A549 (cell line): ENCODE measurements around the gene GTPBP1. TPM values are rescaled to one million over a fixed set of nuclear protein-coding genes. Genes with fewer than 3 reads are reported as not detected.

Experiments used
- ATAC-seq, 2 experiments: fragments of 200-7000 bp in 1 of 2; fragments of >200 bp in 1 of 2; cut with Nextera tagmentation in 1 of 2; cut with Tn5 transposase in 1 of 2; 3 replicates each; pipeline versions ENCODE4 v1.8.0 to v1.9.1; 2018 to 2020; ENCODE audit warnings: mild to moderate bottlenecking in 1 of 2, moderate library complexity in 1 of 2
- CTCF ChIA-PET: fragments of 300-600 bp; sonication (Branson Sonifier 250); formaldehyde crosslinking; extraction: SDS; loops from one replicate; lab custom pipeline; 2021; ENCODE audit warnings: antibody characterized with exemption, inconsistent platforms; lab: Yijun Ruan, JAX
- POLR2A ChIA-PET: fragments of 350-600 bp; formaldehyde crosslinking; extraction: SDS; loops from one replicate; lab custom pipeline; 2021; ENCODE audit warnings: antibody characterized with exemption, inconsistent platforms; lab: Yijun Ruan, JAX
- DNase-seq, 2 experiments: peaks; one replicate each; pipeline versions ENCODE4 v3.0.0 to v3.0.0-alpha.2; 2011 to 2016; ENCODE audit warnings: low read depth in 1 of 2, low spot score in 1 of 2
- FAIRE-seq: peaks from 2 replicates; lab custom pipeline; 2011; peaks lifted over from hg19 to GRCh38; lab: Jason Lieb, UNC
- H3K27ac ChIP-seq, 2 experiments: fragments of >200 bp; sonication (Bioruptor Twin); formaldehyde crosslinking; 3 replicates each; pipeline ENCODE4 v1.5.1; 2016 to 2017
- H3K4me1 ChIP-seq: fragments of >200 bp; sonication (Bioruptor Twin); formaldehyde crosslinking; 3 replicates; pipeline ENCODE4 v1.6.1; 2016
- H3K4me2 ChIP-seq: fragments of >200 bp; sonication (Bioruptor Twin); formaldehyde crosslinking; 3 replicates; pipeline ENCODE4 v1.6.1; 2016
- H3K4me3 ChIP-seq: fragments of >200 bp; sonication (Bioruptor Twin); formaldehyde crosslinking; 3 replicates; pipeline ENCODE4 v1.5.1; 2016
- H3K9me3 ChIP-seq: fragments of >200 bp; sonication (Bioruptor Twin); formaldehyde crosslinking; 3 replicates; pipeline ENCODE4 v1.6.1; 2016
- CEBPB ChIP-seq, 2 experiments: fragments of >200 bp in 1 of 2; sonication (Bioruptor Twin) in 1 of 2; formaldehyde crosslinking in 1 of 2; IDR thresholded peaks; 2 replicates each; pipeline ENCODE4 v1.6.1; 2012 to 2016
- EP300 ChIP-seq, 2 experiments: fragments of >200 bp; sonication (Bioruptor Twin); formaldehyde crosslinking; IDR thresholded peaks; 2 replicates in 1 of 2; 3 replicates in 1 of 2; pipeline ENCODE4 v1.6.1; 2016 to 2017
- FOSB ChIP-seq: fragments of 250-450 bp; sonication (Bioruptor Pico); IDR thresholded peaks from 2 replicates; pipeline ENCODE4 v1.5.0; 2020; ENCODE audit warnings: mild to moderate bottlenecking, moderate library complexity
- HEYL ChIP-seq: fragments of 250-450 bp; sonication (Bioruptor Pico); IDR thresholded peaks from 2 replicates; pipeline ENCODE4 v1.8.0; 2021; ENCODE audit warnings: mild to moderate bottlenecking, moderate library complexity
- HOXB13 ChIP-seq: fragments of 250-450 bp; sonication (Bioruptor Pico); IDR thresholded peaks from 2 replicates; pipeline ENCODE4 v1.5.0; 2020; ENCODE audit warnings: low read depth, mild to moderate bottlenecking, moderate library complexity
- JUNB ChIP-seq: fragments of >200 bp; sonication (Bioruptor Twin); formaldehyde crosslinking; IDR thresholded peaks from 2 replicates; pipeline ENCODE4 v1.6.1; 2016
- KDM1A ChIP-seq: fragments of 200-600 bp; sonication (generic); IDR thresholded peaks from 2 replicates; pipeline ENCODE4 v1.6.1; 2016; ENCODE audit warnings: low read depth, mild to moderate bottlenecking
- MAFK ChIP-seq: fragments of 450-650 bp; IDR thresholded peaks from 2 replicates; pipeline ENCODE4 v1.6.1; 2014; ENCODE audit not compliant: partially characterized antibody
- NFE2L2 ChIP-seq: fragments of 150-350 bp; conservative IDR thresholded peaks from 2 replicates; pipeline ENCODE4 v1.6.1; 2014; ENCODE audit warnings: low read length
- NPAS2 ChIP-seq: fragments of 250-450 bp; sonication (Bioruptor Pico); IDR thresholded peaks from 2 replicates; pipeline ENCODE4 v1.8.0; 2022; ENCODE audit warnings: mild to moderate bottlenecking, moderate library complexity, borderline replicate concordance
- NR3C1 ChIP-seq: fragments of >200 bp; sonication (Bioruptor Twin); formaldehyde crosslinking; IDR thresholded peaks from 3 replicates; pipeline ENCODE4 v1.6.1; 2017
- POLR2AphosphoS2 ChIP-seq: conservative IDR thresholded peaks from 2 replicates; pipeline ENCODE4 v1.6.1; 2012; ENCODE audit warnings: low read length, improper control_type of control experiment, inconsistent platforms
- RCOR1 ChIP-seq: fragments of 150-350 bp; IDR thresholded peaks from 2 replicates; pipeline ENCODE4 v1.6.1; 2014; ENCODE audit warnings: antibody characterized with exemption, low read length, low read depth
- RFX5 ChIP-seq: fragments of 450-650 bp; IDR thresholded peaks from 2 replicates; pipeline ENCODE4 v1.7.1; 2014; ENCODE audit warnings: antibody characterized with exemption, mild to moderate bottlenecking, moderate library complexity
- TFCP2L1 ChIP-seq: fragments of 250-450 bp; sonication (Bioruptor Pico); IDR thresholded peaks from 2 replicates; pipeline ENCODE4 v1.5.0; 2021; ENCODE audit warnings: mild to moderate bottlenecking
- ZC3H11A ChIP-seq: fragments of 450-650 bp; IDR thresholded peaks from 2 replicates; pipeline ENCODE4 v1.6.1; 2014; ENCODE audit warnings: antibody characterized with exemption, mild to moderate bottlenecking
- ZFP36 ChIP-seq: fragments of 450-650 bp; IDR thresholded peaks from 2 replicates; pipeline ENCODE4 v1.6.1; 2014; ENCODE audit warnings: borderline replicate concordance; ENCODE audit not compliant: partially characterized antibody
- WGBS: methylation state at CpG from one replicate; pipeline ENCODE4 v1.1.6; 2017; ENCODE audit errors: missing lambda C conversion rate; 5-methylcytosine and 5-hydroxymethylcytosine counted together
- polyA plus RNA-seq, 4 experiments: library from polyadenylated mRNA; depleted of rRNA in 3 of 4; stranded (reverse); fragments of >200 nt; fragmentation: RNase III in 1 of 4; extraction: RNeasy Plus Mini Kit Qiagen cat#74134 plus additional on column Dnase treatment in 1 of 4; gene quantifications; 2 replicates in 3 of 4; 3 replicates in 1 of 4; pipeline ENCODE4 v1.2.3, GENCODE V29; 2011 to 2017
- TF ChIP-seq, protein P1 (sequence below): IDR thresholded peaks from 2 replicates; pipeline ENCODE4 v1.6.1; 2012
- TF ChIP-seq, protein P2 (sequence below): fragments of >200 bp; sonication (Bioruptor Twin); formaldehyde crosslinking; IDR thresholded peaks from 3 replicates; pipeline ENCODE4 v1.6.1; 2016
- TF ChIP-seq, protein P3 (sequence below): IDR thresholded peaks from 2 replicates; pipeline ENCODE4 v1.6.1; 2012; ENCODE audit warnings: low read depth, borderline replicate concordance
- TF ChIP-seq, protein P4 (sequence below): fragments of >200 bp; sonication (Bioruptor Twin); formaldehyde crosslinking; IDR thresholded peaks from 3 replicates; pipeline ENCODE4 v1.5.1; 2016
- TF ChIP-seq, protein P5 (sequence below): IDR thresholded peaks from 2 replicates; pipeline ENCODE4 v1.6.1; 2012

Gene GTPBP1
- polyA plus RNA-seq, 2 of the 4 experiments (the other 2 are of a cell fraction) = 9.0 to 15.1 TPM

DNA sequence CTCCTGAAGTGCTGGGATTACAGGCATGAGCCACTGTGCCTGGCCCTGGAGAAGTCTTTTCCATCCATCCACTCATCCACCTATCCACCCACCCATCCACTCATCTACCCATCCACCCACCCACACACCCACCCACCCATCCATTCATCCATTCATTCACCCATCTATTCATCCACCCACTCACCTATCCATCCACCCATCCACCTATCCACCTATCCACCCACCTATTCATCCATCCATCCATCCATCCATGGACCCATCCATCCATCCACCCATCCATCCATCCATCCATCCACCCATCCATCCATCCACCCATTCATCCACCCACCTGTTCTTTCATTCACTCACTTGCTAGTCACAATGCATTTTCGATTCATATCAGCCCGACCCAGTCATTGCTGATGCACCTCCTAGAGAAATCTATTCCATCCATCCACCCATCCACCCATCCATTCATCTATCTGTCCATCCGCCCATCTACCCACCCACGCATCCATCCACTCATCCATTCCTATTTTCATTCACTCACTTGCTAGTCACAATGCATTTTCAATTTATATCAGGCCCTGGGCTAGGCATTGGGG lies 67.7 kb downstream of the GTPBP1 start (continued):
- no peak for TF ChIP-seq KDM1A
- no peak for TF ChIP-seq JUNB
- no peak for TF ChIP-seq TFCP2L1 (CRISPR knock-in tag)
- no peak for TF ChIP-seq RCOR1
- no peak for TF ChIP-seq FOSB (CRISPR knock-in tag)

DNA sequence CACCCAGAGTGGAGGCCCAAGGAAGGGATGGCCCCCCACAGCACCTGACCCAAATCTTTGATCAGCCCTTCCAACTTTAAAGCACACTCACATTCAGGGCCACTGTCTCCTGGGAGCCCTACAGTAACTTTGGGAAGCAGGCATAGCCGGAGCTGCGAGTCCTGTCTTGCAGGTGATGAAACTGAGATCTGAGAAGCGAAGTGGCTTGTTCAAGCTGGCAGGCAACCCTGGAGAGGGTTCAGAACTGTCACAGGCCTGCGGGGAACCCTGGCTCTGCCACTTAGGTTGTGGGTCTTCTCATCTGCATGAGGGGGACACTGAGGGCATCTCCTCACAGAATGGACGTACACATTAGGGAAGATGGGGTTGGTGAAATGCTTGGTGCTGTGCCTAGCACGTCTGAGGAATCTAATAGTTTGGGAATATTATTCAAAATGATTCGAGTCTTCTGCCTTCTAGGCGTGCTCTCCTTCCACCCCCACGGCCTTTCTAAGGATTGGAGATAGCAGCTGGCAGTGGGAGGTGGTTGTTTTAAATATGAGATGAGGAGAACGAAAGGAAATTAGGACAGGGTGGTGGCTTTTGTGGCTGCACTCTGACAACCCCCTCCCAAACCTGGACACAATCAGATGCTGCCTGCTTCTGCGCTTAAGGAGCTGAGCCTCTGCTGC lies 68.9 kb downstream of the GTPBP1 start:
- no peak overlapping the region for H3K27ac ChIP-seq
- ChIA-PET POLR2A (no interaction called here), CTCF (interaction anchor here (0.9 to 1.6 kb wide), 3 partner anchors 8 to 95 kb away, joined by 3 to 4 read pairs (median 3); no protein-coding TSS in a partner anchor)
- no peaks in the 10 kb centered on the region for H3K9me3 ChIP-seq
- 60% methylated on average over 11 of the region's 11 CpGs for WGBS
- TF ChIP-seq CEBPB (IDR thresholded peaks at IDR 0.05) = no peak
- no peak for TF ChIP-seq MAFK
- TF ChIP-seq, protein P1, sequence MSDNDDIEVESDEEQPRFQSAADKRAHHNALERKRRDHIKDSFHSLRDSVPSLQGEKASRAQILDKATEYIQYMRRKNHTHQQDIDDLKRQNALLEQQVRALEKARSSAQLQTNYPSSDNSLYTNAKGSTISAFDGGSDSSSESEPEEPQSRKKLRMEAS = no peak
- no peak for TF ChIP-seq NR3C1
- no peak for TF ChIP-seq NPAS2 (CRISPR knock-in tag)
- TF ChIP-seq TFCP2L1 (CRISPR knock-in tag) = no peak
- no peak for TF ChIP-seq KDM1A
- TF ChIP-seq ZFP36 = no peak
- TF ChIP-seq HOXB13 = no peak
- TF ChIP-seq, protein P2, sequence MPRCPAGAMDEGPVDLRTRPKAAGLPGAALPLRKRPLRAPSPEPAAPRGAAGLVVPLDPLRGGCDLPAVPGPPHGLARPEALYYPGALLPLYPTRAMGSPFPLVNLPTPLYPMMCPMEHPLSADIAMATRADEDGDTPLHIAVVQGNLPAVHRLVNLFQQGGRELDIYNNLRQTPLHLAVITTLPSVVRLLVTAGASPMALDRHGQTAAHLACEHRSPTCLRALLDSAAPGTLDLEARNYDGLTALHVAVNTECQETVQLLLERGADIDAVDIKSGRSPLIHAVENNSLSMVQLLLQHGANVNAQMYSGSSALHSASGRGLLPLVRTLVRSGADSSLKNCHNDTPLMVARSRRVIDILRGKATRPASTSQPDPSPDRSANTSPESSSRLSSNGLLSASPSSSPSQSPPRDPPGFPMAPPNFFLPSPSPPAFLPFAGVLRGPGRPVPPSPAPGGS = no peak
- no peak for TF ChIP-seq EP300 (IDR thresholded peaks at IDR 0.05)
- TF ChIP-seq, protein P3, sequence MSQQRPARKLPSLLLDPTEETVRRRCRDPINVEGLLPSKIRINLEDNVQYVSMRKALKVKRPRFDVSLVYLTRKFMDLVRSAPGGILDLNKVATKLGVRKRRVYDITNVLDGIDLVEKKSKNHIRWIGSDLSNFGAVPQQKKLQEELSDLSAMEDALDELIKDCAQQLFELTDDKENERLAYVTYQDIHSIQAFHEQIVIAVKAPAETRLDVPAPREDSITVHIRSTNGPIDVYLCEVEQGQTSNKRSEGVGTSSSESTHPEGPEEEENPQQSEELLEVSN = no peak
- no peak for TF ChIP-seq RFX5
- TF ChIP-seq NFE2L2 = no peak
- TF ChIP-seq ZC3H11A = no peak
- TF ChIP-seq HEYL (CRISPR knock-in tag) = no peak
- TF ChIP-seq POLR2AphosphoS2 = no peak
- TF ChIP-seq, protein P4, sequence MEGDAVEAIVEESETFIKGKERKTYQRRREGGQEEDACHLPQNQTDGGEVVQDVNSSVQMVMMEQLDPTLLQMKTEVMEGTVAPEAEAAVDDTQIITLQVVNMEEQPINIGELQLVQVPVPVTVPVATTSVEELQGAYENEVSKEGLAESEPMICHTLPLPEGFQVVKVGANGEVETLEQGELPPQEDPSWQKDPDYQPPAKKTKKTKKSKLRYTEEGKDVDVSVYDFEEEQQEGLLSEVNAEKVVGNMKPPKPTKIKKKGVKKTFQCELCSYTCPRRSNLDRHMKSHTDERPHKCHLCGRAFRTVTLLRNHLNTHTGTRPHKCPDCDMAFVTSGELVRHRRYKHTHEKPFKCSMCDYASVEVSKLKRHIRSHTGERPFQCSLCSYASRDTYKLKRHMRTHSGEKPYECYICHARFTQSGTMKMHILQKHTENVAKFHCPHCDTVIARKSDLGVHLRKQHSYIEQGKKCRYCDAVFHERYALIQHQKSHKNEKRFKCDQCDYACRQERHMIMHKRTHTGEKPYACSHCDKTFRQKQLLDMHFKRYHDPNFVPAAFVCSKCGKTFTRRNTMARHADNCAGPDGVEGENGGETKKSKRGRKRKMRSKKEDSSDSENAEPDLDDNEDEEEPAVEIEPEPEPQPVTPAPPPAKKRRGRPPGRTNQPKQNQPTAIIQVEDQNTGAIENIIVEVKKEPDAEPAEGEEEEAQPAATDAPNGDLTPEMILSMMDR = no peak
- DNase-seq (no peak), FAIRE-seq (no peak), ATAC-seq (no peak)
- H3K4me3 ChIP-seq = no peak overlapping the region
- H3K4me1 ChIP-seq = no peaks in the 10 kb centered on the region
- H3K4me2 ChIP-seq = no peak overlapping the region

DNA sequence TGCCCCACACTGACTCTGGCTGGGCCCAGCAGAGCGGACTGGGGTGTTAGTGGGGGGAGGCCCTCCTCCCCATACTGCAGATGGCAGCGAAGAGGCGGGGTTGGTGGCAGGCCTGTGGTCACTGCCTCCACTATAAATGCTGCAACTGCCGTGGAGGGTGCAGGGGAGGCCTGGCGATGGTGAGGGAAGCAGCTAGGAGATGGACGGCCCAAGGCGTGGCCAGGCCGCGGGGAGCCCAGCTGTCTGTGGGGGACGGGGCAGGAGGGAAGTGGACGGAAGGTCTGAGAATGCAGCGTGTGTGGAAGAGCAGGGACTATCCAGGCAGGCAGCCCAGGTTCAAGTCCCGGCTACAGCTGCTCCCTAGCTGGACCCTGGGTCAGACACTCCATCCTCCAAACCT lies 69.9 kb downstream of the GTPBP1 start:
- POLR2A ChIA-PET = no interaction called here
- TF ChIP-seq, protein P5, sequence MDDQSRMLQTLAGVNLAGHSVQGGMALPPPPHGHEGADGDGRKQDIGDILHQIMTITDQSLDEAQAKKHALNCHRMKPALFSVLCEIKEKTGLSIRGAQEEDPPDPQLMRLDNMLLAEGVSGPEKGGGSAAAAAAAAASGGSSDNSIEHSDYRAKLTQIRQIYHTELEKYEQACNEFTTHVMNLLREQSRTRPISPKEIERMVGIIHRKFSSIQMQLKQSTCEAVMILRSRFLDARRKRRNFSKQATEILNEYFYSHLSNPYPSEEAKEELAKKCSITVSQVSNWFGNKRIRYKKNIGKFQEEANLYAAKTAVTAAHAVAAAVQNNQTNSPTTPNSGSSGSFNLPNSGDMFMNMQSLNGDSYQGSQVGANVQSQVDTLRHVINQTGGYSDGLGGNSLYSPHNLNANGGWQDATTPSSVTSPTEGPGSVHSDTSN = no peak
- TF ChIP-seq, protein P1 = no peak
- TF ChIP-seq JUNB (no peak), CEBPB (IDR thresholded peaks at IDR 0.05) (no peak)
- FAIRE-seq = no peak
- no peaks in the 10 kb centered on the region for H3K4me1 ChIP-seq
- H3K4me3 ChIP-seq = no peak overlapping the region
- WGBS = 88% methylated on average over 12 of the region's 13 CpGs
- DNase-seq = no peak
- H3K9me3 ChIP-seq = no peaks in the 10 kb centered on the region
- peak overlapping the region in 1 of 2 experiments; percentile 46; a peak in 1 of 6 replicates for H3K27ac ChIP-seq
- CTCF ChIA-PET = interaction anchor here (1.3 to 2.2 kb wide), 2 partner anchors 10 to 14 kb away, joined by 4 to 7 read pairs; no protein-coding TSS in a partner anchor
- no peak overlapping the region for H3K4me2 ChIP-seq
- ATAC-seq = no peak
